Measurements from ENCODE around the gene EXD3.

Gene EXD3

DNA sequence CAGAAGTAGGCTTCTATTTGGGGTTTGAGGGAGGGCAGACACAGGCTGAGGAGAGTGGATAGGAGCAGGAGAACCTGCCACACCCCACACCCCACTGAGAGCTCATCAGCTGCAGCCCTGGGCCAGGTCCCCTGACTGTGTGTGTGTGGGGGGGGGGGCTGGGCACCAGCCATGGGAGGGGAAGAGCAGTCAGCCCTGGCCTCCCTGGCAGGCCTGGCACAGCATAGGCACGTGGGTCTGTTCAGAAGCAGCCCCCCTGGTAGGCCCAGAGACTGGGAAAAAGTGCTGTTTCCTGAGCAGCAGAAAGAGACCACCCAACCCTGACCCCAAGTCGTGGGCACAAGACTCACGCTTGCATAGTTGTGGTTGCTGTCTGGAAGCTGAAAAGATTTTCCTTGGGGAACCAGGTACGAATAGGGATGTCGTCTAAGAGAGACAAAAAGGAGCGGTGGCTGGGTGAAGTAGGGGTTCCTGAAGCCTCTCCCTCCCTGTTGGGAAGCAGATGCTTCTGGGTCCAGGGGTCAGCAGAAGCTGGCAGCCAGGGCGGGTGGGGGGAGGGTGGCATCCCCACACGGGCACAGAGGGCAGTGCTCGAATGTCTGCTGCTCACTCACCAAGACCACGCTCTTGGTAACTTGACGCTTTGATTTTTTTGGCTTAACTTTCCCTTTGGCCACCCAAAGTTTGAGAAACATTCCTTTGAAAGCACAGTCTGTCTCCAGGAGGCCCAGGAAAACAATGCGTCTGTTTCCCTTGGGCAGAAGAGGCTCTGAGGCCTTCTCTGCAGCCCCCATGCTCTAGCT, 33.3 kb upstream of the EXD3 start:
- 0 out of 20 replicates have a peak overlapping the region, but pooled peaks of 1 of the 10 experiments have one; percentile 84 for H3K4me3 ChIP-seq
- H3K4me1 ChIP-seq: peaks cover 66 to 91% (median 89%) of the 10 kb centered on the region in 10 experiments
- H3K27ac ChIP-seq: no peak overlapping the region
- TF ChIP-seq Cebpa-rat (IDR thresholded peaks at IDR 0.05): no peak
- H3K27me3 ChIP-seq: no peaks in the 10 kb centered on the region
- no peaks in the 10 kb centered on the region for H3K9me3 ChIP-seq (replicated peaks in 1 of 11)
- H3K9ac ChIP-seq: peak overlapping the region in 9 of 11 experiments; percentile 22 to 88 (median 55); a peak in 12 of 22 replicates
- peaks cover 0 to 71% (median 57%) of the 10 kb centered on the region in 11 experiments; a peak in 19 of 22 replicates for H4K20me1 ChIP-seq
- H3K36me3 ChIP-seq: peaks cover 0 to 40% (median 21%) of the 10 kb centered on the region in 11 experiments; a peak in 15 of 22 replicates
- H3K4me2 ChIP-seq: peak overlapping the region; percentile 97 to 100 (median 100)

DNA sequence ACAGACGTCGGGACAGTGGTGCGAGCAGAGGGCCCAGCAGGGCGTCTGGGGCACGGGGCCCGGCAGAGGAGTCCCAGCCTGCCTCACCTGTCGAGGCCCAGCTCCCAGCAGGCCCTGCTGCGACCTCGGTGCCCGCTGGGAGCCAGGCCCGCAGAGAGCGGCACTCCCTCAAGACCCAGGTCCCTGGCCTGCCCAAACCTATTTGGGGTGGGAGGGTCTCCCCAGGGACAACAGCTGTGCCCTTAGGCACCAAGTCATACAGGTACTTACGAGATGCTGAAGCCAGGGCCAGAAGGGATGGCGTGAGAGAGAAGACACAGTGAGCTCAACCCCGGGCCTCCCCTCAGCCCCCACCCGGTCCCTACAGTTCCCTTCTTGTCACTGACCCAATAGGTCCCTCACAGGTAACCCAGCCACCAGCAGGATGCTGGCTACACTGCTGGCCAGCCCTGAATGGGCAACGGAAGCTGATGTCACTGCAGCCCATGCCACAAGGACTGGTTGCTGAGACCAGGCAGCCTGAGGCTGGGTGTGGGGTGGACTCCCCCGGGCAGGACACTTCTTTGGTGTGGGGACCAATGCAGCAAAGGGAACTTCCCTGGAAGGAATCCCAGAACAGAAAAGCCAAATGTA, 32.5 kb upstream of the EXD3 start:
- H3K27ac ChIP-seq: peak overlapping the region in 1 of 11 experiments; percentile 36; a peak in 1 of 22 replicates
- peaks cover 66 to 88% (median 83%) of the 10 kb centered on the region in 10 experiments for H3K4me1 ChIP-seq
- no peaks in the 10 kb centered on the region for H3K9me3 ChIP-seq (replicated peaks in 1 of 11)
- H3K4me3 ChIP-seq: peak overlapping the region in 1 of 10 experiments; percentile 7; a peak in 3 of 20 replicates
- peaks cover 0 to 69% (median 57%) of the 10 kb centered on the region in 11 experiments; a peak in 19 of 22 replicates for H4K20me1 ChIP-seq
- TF ChIP-seq Cebpa-rat (IDR thresholded peaks at IDR 0.05): no peak
- H3K27me3 ChIP-seq: no peaks in the 10 kb centered on the region
- H3K4me2 ChIP-seq: peak overlapping the region; percentile 97 to 100 (median 100)
- peaks cover 0 to 40% (median 21%) of the 10 kb centered on the region in 11 experiments; a peak in 15 of 22 replicates for H3K36me3 ChIP-seq
- peak overlapping the region in 7 of 11 experiments; percentile 23 to 87 (median 42); a peak in 8 of 22 replicates for H3K9ac ChIP-seq

DNA sequence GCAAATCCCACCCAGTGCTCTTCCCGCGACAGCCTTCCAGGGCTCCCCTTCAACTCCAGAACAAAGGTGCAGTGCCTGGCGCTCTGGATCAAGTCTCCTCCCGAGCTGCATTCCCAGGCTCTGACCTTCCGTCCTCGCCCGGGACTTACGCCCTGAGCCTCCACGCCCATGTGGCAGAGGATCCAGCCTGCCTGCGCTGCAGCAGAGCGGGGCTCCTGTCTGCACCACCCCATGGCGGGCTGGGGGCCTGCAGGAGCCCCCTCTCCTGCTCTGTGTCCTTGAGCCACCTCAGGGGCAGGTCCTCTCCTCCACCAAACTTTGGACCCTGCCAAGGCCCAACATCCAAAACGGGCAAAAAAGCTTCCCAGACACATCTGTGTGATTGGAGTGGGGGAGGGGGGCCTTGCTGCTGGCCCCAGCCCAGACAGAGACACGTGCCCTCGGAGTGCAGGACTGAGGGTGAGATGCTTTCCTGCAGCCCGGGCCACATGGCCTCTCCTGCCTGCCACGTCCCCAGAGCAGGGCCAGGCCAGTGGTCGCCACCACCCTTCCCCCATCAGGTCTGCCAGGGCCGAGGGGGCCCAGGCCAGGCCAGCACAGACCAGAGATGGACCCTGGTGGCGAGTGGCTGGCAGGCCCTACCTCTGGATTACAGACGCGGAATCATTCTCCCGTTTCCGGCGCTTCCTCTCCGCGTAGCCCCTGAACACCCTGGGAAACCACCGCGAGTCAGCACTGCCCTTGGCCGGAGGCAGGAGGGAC, 31.8 kb upstream of the EXD3 start:
- H3K27me3 ChIP-seq: no peaks in the 10 kb centered on the region
- H3K27ac ChIP-seq: peak overlapping the region in 9 of 11 experiments; percentile 15 to 62 (median 42); a peak in 11 of 22 replicates
- no peaks in the 10 kb centered on the region for H3K9me3 ChIP-seq (replicated peaks in 1 of 11)
- peak overlapping the region in 10 of 11 experiments; percentile 23 to 61 (median 48); a peak in 14 of 22 replicates for H3K9ac ChIP-seq
- peak overlapping the region; percentile 97 to 100 (median 100) for H3K4me2 ChIP-seq
- H3K36me3 ChIP-seq: peaks cover 0 to 43% (median 23%) of the 10 kb centered on the region in 11 experiments; a peak in 15 of 22 replicates
- peaks cover 0 to 72% (median 62%) of the 10 kb centered on the region in 11 experiments; a peak in 19 of 22 replicates for H4K20me1 ChIP-seq
- peaks cover 67 to 88% (median 82%) of the 10 kb centered on the region in 10 experiments for H3K4me1 ChIP-seq
- no peak for TF ChIP-seq Cebpa-rat (IDR thresholded peaks at IDR 0.05)
- peak overlapping the region; percentile 29 to 64 (median 50); a peak in 19 of 20 replicates for H3K4me3 ChIP-seq

DNA sequence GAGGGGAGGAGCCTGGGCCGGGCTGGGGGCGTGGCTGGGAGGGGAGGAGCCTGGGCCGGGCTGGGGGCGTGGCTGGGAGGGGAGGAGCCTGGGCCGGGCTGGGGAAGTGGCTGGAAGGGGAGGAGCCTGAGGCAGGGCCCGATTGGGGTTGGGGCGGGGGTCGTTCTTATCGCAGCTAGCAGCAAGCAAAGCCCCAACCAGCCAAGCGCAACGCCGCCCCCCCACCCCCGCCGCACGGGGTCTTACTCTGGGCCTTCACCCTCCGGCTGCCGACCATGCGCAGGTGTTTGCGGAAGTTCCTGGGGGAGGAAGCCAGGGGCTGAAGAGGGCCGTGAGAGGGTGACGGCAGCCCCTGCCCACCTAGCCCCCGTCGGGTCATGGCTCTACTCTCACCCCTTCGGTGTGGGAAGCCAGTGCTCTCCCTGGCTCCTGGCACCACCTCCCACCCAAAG, 31.2 kb upstream of the EXD3 start:
- Histone ChIP-seq H3K27ac (peak overlapping the region in 9 of 11 experiments; percentile 15 to 62 (median 42); a peak in 12 of 22 replicates), H3K4me1 (peaks cover 69 to 88% (median 83%) of the 10 kb centered on the region in 10 experiments), H4K20me1 (peaks cover 0 to 78% (median 67%) of the 10 kb centered on the region in 11 experiments; a peak in 19 of 22 replicates), H3K36me3 (peaks cover 4 to 49% (median 29%) of the 10 kb centered on the region in 11 experiments; a peak in 17 of 22 replicates), H3K9me3 (replicated peaks in 1 of 11) (no peaks in the 10 kb centered on the region), H3K9ac (peak overlapping the region in 10 of 11 experiments; percentile 23 to 61 (median 48); a peak in 13 of 22 replicates), H3K4me3 (peak overlapping the region; percentile 29 to 64 (median 50); a peak in 19 of 20 replicates), H3K27me3 (no peaks in the 10 kb centered on the region), H3K4me2 (peak overlapping the region; percentile 97 to 100 (median 100))
- no peak for TF ChIP-seq Cebpa-rat (IDR thresholded peaks at IDR 0.05)

DNA sequence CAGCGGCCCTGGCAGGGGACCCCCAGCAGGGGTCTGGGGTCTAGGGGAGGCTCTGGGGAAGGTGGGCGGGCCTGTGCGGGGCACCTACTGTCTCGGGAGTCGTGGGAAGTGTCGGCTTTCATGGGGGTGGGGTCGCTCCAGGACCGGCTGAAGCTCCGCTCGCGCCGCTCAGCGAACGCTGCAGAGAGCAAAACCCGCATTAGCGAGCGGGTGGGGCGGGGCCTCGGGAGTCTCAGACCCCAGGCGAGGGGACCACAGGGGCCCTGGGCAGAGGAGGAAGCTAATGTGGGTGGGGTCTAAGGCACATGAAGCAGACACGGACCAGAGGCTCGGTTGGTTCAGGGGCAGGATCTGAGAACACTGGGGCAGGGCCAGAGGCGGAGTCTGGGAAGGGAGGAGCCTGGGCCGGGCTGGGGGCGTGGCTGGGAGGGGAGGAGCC, 30.7 kb upstream of the EXD3 start:
- no peak for TF ChIP-seq Cebpa-rat (IDR thresholded peaks at IDR 0.05)
- peak overlapping the region in 7 of 10 experiments; percentile 7 to 44 (median 23); a peak in 8 of 20 replicates for H3K4me3 ChIP-seq
- H4K20me1 ChIP-seq: peaks cover 0 to 82% (median 70%) of the 10 kb centered on the region in 11 experiments; a peak in 19 of 22 replicates
- H3K9ac ChIP-seq: peak overlapping the region in 3 of 11 experiments; percentile 14 to 23 (median 22); a peak in 3 of 22 replicates
- no peaks in the 10 kb centered on the region for H3K27me3 ChIP-seq
- peaks cover 7 to 54% (median 35%) of the 10 kb centered on the region in 11 experiments; a peak in 17 of 22 replicates for H3K36me3 ChIP-seq
- H3K4me2 ChIP-seq: peak overlapping the region; percentile 63 to 87 (median 79)
- H3K27ac ChIP-seq: peak overlapping the region in 1 of 11 experiments; percentile 32; a peak in 1 of 22 replicates
- H3K4me1 ChIP-seq: peaks cover 72 to 91% (median 86%) of the 10 kb centered on the region in 10 experiments
- H3K9me3 ChIP-seq (replicated peaks in 1 of 11): no peaks in the 10 kb centered on the region

DNA sequence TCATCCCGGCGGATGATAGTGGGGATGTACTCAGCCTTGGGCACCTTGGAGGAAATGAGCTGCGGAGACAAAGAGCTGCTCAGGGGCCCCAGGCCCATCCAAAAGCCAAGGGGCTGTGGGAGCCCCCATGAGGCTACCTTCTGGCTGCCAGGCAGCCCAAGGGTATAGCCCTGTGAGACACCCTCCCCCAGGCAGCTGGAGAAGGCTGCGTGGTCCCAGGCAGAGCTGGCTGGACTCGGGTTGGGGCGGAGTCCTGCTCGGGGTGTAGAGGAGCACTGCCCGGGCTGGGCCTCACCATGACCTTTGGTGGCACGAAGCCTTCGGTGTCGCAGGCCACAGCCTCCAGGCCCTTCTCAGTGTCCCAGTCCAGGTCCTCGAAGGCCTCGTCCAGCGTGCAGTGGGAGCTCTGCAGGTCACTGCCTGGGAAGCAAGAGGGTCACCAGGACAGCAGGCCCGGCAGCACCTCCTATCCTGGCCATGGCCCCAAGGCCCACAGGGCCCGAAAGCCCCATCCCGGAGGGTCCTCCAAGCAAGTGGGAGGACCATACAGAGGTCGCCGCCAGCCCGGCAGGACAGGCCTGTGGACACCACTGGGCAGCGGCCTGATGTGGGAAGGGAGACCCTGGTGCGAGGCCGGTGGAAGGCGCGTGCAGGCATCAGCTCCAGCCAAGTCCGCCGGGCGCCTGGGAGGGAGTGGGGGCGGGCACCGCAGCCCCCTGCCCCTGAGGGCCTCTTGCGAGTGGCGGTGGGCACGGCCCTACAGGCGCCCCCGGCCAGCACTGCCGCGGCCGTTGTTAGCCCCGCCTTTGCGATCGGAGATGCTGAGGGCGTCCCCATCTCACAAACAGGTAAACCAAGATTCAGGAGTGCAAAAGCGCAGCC, 30.0 kb upstream of the EXD3 start:
- TF ChIP-seq Cebpa-rat (IDR thresholded peaks at IDR 0.05): no peak
- Histone ChIP-seq H3K9ac (peak overlapping the region in 3 of 11 experiments; percentile 14 to 23 (median 22); a peak in 3 of 22 replicates), H3K4me3 (peak overlapping the region in 7 of 10 experiments; percentile 7 to 44 (median 23); a peak in 7 of 20 replicates), H3K27me3 (no peaks in the 10 kb centered on the region), H3K4me1 (peaks cover 73 to 87% (median 81%) of the 10 kb centered on the region in 10 experiments), H3K4me2 (peak overlapping the region; percentile 63 to 87 (median 79)), H3K27ac (peak overlapping the region in 1 of 11 experiments; percentile 32; a peak in 1 of 22 replicates), H4K20me1 (peaks cover 0 to 82% (median 69%) of the 10 kb centered on the region in 11 experiments; a peak in 19 of 22 replicates), H3K9me3 (replicated peaks in 1 of 11) (no peaks in the 10 kb centered on the region), H3K36me3 (peaks cover 7 to 60% (median 38%) of the 10 kb centered on the region in 11 experiments; a peak in 17 of 22 replicates)
